8988T (cell line): Measurements from ENCODE around the gene MIER2.

Experiments
- DNase-seq: peaks from one replicate; pipeline ENCODE4 v3.0.0; 2011

MIER2 gene

GRCh38 chr19:377801-378581, 33.4 kb upstream of the MIER2 start:
- DNase-seq, result no peak

GRCh38 chr19:376111-376470, 31.5 kb upstream of the MIER2 start:
- no peak for DNase-seq

GRCh38 chr19:375395-376110, 31.0 kb upstream of the MIER2 start:
- DNase-seq, result no peak

GRCh38 chr19:374886-375235, 30.3 kb upstream of the MIER2 start:
- DNase-seq, result no peak

- no peak for DNase-seq
These were observed 29.7 kb upstream of the MIER2 start for GRCh38 chr19:374183-374885.

GRCh38 chr19:373391-374182, 29.0 kb upstream of the MIER2 start:
- no peak for DNase-seq

GRCh38 chr19:372306-372890, 27.8 kb upstream of the MIER2 start:
- no peak for DNase-seq

GRCh38 chr19:371501-372168, 27.0 kb upstream of the MIER2 start:
- DNase-seq, result no peak

- no peak for DNase-seq
These were observed 26.2 kb upstream of the MIER2 start for GRCh38 chr19:370641-371330.

GRCh38 chr19:369876-370275, 25.3 kb upstream of the MIER2 start:
- no peak for DNase-seq

GRCh38 chr19:369256-369655, 24.7 kb upstream of the MIER2 start:
- DNase-seq, result no peak

GRCh38 chr19:368630-369024, 24.0 kb upstream of the MIER2 start:
- DNase-seq, result no peak

- DNase-seq, result no peak
These were observed 23.5 kb upstream of the MIER2 start for GRCh38 chr19:367963-368629.

- no peak for DNase-seq
These were observed 23.0 kb upstream of the MIER2 start for GRCh38 chr19:367561-367960.

- DNase-seq, result no peak
These were observed 22.4 kb upstream of the MIER2 start for GRCh38 chr19:366951-367350.

- no peak for DNase-seq
These were observed 21.7 kb upstream of the MIER2 start for GRCh38 chr19:366205-366783.

GRCh38 chr19:364496-365287, 20.1 kb upstream of the MIER2 start:
- no peak for DNase-seq

- DNase-seq, result no peak
These were observed 18.1 kb upstream of the MIER2 start for GRCh38 chr19:362683-363082.

GRCh38 chr19:362154-362553, 17.6 kb upstream of the MIER2 start:
- no peak for DNase-seq

- no peak for DNase-seq
These were observed 15.0 kb upstream of the MIER2 start for GRCh38 chr19:359653-359925.
